NCI-H1694 treated with DMSO at 0.1 percent for 48 hours (cell line): ENCODE data around the gene ARL5B.

Experiments
- DNase-seq: peaks from one replicate; lab custom pipeline; 2025; lab: John Stamatoyannopoulos, UW

Gene ARL5B

DNA sequence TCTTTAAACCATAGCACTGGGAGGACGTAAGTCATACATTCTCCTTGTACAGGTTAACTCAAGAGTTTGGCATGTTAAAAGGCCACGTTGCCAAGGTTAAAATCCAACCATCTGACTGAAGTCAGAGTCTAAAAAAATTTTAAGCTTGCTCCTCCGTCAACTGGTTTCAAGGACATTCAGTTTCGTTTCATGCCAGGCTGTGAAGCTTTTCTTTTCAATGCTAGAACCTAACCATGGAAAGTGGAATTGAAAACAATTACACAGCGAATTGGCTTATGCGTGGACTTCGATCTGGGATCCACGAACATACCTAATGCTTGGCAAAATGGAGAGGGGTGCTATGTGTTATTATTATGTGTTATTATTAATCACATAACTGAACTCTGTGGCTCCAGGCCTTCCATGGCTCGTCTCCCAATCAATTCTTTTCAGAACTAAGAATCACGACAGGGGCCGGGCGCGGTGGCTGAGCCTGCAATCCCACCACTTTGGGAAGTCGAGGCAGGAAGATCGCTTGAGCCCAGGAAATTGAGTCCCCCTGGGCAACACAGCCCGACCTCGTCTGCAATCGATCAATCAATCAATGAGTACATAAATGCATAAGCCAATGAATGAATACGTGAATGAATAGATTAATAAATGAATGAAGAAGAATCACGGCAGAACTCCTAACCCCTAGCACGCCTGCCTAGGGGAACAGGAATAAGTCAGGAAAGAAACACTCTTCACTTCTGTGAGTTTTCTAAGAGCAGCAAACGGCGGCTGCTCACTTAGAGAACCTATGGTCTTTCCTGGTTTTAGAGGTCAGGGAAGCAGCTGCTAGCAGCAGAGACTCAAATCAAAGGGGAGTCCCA, 733 bp upstream of the ARL5B start:
- no peak for DNase-seq

DNA sequence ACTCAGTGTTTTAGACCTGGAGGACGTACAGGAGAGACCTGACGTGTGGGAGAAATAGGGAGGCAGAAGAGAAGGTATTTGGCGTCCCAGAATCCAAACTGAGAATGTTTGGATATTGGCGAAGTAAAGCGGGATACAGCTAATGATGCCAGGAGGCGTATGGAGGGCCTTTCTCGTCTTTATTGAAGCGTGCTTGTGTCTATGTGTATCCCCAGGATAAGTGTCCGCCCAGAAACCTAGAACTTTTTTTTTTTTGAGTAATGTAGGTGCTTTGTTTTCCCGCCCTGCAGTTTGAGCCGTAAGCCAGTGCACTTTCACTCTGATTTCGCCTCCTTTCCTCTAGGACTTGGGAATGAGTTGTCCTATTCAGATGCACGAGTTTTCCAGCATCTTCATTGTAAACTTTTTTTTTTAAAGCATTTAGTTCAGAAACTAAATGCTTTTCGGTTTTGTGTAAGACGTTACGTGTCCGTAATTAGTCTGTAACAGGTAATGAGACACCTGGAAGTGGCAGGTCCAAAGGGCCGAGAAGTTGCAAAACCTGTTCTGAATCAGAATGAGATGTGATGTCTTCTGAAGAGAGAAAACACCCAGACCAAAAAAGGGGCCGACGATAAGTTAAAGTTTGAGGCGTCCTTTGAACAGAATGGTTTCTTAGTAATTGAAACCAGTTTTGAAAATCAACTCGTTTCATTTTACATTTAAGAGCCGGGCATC, 746 bp downstream of the ARL5B start:
- DNase-seq, result no peak

DNA sequence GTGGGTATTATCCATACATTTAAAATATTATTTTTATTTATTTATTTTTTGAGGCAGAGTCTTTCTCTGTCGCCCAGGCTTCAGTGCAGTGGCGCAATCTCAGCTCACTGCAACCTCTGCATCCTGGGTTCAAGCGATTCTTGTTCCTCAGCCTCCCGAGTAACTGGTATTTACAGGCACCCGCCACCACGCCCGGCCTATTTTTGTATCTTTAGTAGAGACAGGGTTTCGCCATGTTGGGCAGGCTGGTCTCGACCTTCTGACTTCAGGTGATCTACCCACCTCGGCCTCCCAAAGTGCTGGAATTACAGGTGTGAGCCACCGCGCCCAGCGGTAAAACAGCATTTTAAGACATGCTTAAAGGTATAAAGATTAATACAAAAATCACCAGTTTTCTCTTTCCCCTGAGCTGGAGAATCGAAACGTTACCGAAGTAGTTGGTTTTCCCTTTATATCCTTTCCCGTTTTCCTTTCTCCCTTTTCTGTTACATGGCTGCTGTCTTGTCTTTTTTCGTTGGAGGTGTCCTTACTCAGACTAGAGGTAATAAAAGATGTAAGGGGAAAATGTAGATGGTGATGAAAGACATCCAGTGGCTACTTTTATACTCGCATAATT, 1.7 kb downstream of the ARL5B start:
- DNase-seq, result no peak

DNA sequence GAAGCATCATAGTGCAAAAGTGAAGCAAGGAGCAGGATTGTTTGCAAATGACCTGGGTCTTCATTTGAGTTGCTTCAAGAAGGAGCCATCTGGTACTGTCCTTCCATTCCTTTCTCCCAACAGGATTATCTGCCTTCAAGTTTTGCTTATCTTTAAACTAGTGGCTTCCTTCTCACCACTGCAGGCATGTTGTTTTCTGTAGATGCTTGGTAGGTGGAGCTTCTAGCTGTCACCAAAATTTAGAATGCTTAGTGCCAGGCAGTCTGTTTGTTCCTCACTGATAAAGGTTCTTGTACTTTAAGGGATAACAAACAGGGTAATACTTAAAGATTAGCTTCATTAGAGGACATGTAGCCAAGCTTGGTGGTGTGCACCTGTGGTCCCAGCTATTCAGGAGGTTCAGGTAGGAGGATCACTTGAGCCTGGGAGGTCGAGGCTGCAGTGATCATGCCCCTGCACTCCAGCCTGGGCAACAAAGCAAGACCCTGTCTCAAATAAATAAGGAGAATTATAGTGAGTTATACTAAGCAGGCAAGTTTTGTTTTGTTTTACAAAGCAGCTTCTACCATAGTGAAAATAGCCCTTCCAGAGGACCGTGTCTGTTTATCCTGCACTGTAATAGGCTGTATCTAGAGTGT, 5.7 kb downstream of the ARL5B start:
- no peak for DNase-seq

GRCh38 chr10:18665815-18666558, 6.8 kb downstream of the ARL5B start:
- DNase-seq, result no peak

DNA sequence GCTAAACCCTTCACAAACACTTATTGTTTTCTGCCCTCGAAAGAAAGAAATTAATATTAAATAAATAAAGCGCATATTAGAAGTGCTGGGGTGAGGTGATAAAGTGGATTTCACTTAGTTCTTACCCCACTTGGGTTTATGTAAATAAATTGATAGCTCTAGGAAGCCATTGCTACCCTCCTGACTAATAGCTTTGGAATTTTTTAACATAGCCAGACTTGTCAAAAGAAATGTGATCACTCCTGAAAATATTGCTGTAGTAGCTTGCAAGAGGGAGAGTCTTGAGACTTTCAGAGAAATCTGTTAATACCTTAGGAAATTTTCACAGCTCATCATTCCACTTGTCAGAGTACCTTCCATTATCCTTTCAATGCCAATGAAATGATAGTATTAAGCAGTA, 7.6 kb downstream of the ARL5B start:
- DNase-seq, result no peak

DNA sequence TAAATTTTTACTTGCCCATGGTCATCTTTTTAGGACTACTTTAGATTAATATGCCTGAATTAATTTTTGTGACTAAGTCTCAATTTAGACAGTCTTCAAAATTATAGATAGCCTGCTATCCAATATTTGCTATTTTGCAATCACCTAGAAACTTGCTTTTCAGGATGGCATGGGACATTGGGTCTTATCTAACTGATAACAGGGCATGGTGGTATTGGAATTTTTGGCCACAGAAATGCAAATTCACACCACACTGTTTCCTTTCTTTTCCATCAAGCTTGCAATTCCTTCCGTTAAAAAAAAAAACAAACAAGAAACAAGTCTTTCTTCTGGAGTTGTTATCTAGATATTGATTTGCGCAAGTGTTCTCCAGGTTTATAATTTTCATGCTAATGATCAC, 8.8 kb downstream of the ARL5B start:
- DNase-seq, result no peak

- no peak for DNase-seq
Measured at GRCh38 chr10:18675086-18675801, 16.0 kb downstream of the ARL5B start.

DNA sequence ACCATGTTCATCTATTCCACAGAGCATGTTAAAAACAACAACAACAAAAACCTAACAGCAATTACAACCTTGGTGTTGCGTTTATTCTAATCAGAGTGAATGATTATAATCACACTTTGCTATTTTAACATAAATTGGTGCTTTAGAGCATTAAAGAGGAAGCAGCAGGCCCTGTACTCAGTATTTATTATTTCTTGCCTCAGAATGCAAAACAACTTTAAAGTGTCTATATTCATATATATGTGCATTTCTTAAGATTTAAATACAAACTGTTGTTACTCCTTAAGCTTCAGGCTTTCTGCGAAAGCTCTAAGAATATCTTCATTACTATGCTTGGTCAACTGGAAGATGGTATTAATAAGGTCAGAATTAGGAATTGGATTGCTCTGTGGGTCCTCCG, 21.5 kb downstream of the ARL5B start:
- no peak for DNase-seq

GRCh38 chr10:18681366-18681765, 22.1 kb downstream of the ARL5B start:
- no peak for DNase-seq

- no peak for DNase-seq
Measured at GRCh38 chr10:18681971-18682411, 22.8 kb downstream of the ARL5B start.

DNA sequence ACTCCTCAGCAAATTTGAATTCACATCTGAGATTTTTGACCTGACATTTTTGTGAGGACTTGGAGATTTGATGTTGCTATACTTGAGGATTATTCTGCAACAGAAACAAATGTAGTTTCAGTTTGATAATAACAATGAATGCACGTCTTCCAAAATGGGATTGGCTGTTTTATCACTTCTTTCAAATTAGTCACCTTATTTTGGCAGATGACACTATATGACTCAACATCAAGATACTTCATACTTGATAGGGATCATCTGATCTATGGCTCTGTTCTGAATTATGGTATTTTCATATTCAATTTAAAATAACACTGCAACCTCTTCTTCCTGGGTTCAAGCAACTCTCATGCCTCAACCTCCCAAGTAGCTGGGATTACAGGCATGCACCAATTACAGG, 24.2 kb downstream of the ARL5B start:
- no peak for DNase-seq

- DNase-seq, result no peak
Measured at GRCh38 chr10:18684416-18684815, 25.2 kb downstream of the ARL5B start.

- no peak for DNase-seq
Measured at GRCh38 chr10:18684953-18685352, 25.7 kb downstream of the ARL5B start.

- DNase-seq, result no peak
Measured at GRCh38 chr10:18685555-18685954, 26.3 kb downstream of the ARL5B start.

GRCh38 chr10:18687195-18687594, 28.0 kb downstream of the ARL5B start:
- no peak for DNase-seq

DNA sequence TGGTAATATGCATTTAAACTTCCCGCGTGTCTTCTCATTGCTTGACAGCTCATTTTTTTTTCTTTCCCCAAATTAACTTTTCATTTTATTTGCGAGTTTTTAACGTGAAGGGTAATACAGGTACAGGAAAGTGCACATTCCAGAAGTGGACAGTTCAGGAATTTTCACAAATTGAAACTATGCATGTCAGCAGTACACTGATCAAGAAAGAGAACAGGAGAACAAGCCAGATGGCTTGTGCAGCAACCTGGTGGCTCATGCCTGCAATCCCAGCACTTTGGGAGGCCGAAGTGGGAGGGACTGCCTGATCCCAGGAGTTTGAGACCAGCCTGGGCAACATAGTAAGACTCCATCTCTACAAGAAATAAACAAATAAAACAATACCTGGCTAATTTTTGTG, 28.5 kb downstream of the ARL5B start:
- DNase-seq, result no peak

GRCh38 chr10:18689498-18689897, 30.3 kb downstream of the ARL5B start:
- peak; percentile 17 for DNase-seq

DNA sequence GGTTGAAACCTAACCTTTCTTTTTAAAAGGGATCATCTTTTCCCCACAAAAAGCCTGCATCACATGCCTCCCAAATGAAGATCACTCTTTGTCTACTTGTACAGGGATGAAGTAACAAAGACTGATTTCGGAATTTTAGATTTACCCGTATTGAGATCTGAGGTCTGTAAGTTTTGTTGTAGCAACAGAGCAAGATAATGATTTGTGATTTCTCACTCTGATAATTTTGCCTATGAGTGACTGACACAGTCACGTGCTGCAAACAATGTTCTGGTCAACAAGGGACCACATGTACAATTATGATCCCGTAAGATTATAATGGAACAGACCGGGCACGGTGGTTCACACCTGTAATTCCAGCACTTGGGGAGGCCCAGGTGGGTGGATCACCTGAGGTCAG, 31.3 kb downstream of the ARL5B start:
- DNase-seq, result no peak

- DNase-seq, result no peak
Measured at GRCh38 chr10:18699849-18700840, 40.9 kb downstream of the ARL5B start.
